COLO668 (cell line): Measurements from ENCODE around the gene SDK1.
A peak's percentile ranks its signal among the peaks of the same experiment; 100 is the strongest.
"Not testable (repeated sequence)": the region's sequence is repeated elsewhere in the genome, so short reads cannot be mapped to it uniquely, and the experiment has no call there.

Experiments
- DNase-seq: peaks from one replicate; lab custom pipeline; 2025; ENCODE audit not compliant: unreplicated experiment; lab: John Stamatoyannopoulos, UW

The SDK1 gene

GRCh38 chr7:3942816-3943745 lies 642.0 kb downstream of the SDK1 start:
- DNase-seq, result peak; percentile 39

GRCh38 chr7:3943779-3944520 lies 642.9 kb downstream of the SDK1 start:
- DNase-seq, result peak; percentile 36

DNA sequence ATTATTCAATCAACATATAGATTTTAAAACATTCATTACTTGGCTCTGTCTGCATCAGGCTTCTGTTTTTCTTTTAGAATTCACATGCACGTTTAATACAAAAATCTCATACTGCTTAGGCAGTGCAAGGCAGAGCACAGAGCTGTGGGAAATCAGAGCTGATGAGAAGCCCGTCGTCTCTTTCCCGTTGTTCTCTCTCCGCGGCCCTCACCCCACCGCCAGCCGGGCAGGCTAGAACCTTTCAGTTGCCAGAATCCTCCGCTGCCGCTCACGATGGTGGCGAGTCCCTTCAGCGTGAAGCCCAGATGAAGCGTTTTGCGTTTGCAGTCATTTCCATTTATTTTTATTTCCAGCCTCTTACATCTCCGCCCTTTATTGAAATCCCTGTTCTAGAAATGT lies 648.2 kb downstream of the SDK1 start:
- DNase-seq, result no peak

DNA sequence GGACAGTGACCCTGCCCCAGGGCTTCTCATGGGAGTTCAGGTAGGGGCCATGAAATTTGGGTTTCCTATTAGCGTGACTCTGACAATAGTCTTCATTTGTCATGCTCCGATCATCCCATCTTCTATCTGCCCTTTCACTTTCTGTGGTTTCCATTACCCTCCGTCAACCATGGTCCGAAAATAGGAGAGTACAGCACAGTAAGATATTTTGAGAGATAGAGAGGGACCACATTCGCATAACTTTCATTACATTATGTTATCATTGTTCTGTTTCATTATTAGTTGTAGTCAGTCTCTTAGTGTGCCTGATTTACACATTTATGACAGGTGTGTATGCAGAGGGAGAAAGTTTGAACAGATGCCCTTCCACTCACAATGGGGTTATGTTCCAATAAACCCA lies 649.2 kb downstream of the SDK1 start:
- no peak for DNase-seq

- DNase-seq, result no peak
Observed at GRCh38 chr7:3951316-3952055, 650.4 kb downstream of the SDK1 start.

DNA sequence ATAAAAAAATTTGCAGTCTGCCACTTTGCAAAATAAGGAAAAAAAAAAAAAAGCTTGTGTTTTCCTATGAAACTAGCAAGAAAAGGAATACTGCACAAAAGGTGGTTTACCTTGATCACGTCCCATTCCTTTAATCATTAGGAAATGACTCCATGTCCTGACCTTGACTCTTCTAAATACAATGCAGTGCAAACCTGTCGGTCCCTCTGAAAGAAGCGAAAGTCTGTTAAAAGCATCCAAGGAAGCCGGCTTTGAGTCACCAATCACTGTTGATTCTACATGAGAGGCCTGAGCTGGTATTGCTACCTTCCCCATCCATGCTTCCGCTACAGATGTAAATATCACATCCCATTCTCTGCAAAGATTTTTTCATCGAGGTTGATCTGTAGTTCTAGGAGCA lies 652.1 kb downstream of the SDK1 start:
- no peak for DNase-seq

- DNase-seq, result no peak
Observed at GRCh38 chr7:3953946-3954345, 652.9 kb downstream of the SDK1 start.

- DNase-seq, result peak; percentile 30
Observed at GRCh38 chr7:3955026-3955425, 654.0 kb downstream of the SDK1 start.

- peak; percentile 76 for DNase-seq
Observed at GRCh38 chr7:3955751-3956696, 655.0 kb downstream of the SDK1 start.

DNA sequence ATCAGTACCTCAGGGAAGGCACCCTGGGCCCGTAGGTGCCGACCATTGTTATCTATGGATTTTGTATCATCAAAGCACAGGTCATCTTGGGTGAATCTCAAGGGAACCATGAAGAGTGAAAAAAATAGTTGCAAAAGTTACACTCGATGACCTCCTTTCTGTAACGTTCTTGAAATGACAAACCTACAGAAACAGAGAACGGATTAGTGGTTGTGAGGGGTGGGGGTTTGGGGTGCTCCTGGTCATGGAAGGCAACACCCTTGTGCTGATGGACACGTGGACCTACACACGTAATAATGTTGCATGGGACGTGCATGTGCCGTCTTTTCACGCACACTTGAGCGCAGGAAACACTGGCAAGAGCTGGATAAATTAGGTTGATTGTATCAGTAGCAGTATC lies 655.9 kb downstream of the SDK1 start:
- DNase-seq, result no peak

- no peak for DNase-seq
Observed at GRCh38 chr7:3957472-3958108, 656.5 kb downstream of the SDK1 start.

DNA sequence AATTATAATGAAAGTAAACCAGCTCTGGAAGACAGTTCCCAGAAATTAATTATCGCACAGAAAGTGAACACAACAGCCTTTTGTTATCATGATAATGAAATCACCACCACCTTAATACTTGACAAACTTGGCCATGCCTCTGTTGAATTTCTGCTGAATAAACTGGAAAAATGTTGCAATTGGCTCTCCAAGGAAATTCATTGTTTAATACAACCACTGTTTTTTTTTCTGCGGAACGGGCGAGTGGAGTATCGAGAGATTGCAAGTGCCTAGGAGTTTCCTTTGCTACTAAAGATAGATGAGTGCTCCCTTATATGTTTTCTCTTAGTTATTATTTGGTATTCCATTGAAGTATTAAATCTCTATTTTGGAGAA lies 657.0 kb downstream of the SDK1 start:
- no peak for DNase-seq

DNA sequence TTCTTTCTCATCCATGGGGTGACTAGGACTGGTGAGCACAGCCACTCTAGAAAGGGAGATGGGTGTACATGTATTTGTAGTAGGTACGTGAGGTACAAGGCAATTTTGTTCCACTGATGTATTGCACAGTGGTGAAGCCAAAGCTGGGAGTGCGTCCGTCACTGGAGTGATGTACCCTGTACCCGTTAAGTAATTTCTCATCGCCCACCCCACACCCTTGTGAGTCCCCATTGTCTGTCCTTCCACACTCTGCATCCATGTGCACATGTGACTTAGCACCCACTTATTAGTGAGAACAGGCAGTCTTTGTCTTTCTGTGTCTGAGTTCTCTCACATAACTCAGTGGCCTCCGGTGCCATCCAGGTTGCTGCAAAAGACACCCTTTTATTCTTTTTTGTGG lies 658.3 kb downstream of the SDK1 start:
- no peak for DNase-seq

DNA sequence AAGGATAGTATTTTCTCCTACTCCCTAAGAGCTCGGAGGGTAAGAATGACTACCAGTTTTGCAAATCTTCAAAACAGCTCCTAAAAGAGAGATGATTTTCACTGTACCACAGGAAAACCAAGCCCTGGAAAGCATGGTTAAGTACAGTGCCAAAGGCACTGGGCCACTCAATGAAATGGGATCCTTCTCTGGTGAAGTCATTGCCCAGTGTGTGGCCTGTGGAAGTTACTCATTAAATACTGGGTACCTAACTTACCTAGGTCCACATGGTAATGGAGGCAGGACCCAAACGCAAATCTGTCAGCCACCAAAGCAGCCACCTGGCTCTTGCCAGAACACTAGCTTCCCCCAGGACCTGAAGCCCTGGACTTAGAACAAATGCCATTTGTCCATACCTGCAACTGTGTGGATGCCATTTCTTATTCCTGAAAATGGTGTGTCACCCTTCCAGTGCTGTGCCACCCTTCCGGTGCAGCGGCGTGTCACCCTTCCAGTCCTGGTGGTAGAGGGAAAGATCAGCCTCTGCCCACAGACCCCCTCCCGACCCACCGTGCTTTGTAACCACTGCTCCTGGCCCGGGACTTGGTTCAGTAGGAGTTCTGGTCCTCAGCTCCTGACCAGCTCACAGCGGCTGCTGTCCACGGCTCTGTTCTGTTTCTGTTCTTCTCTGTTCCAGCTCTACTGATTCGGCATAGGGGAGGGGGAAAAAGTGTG lies 659.2 kb downstream of the SDK1 start:
- no peak for DNase-seq

DNA sequence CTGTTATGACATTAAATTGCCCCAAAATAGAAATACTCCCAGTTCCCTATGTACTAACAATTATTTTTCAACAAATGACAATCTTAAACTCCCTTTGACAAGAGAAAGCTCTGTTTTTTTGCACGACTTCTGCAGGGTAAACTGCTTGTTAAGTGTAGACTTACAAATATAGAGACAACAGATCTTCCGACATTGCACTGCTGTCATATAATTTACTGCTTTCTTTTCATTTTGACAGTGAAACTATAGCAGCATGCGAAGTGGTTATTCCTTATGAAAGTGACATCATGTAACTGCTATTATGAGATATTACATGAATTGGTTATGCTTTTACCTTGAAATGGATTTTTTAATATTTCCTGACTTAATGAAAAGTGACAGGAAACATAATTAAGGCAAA lies 659.9 kb downstream of the SDK1 start:
- no peak for DNase-seq

GRCh38 chr7:3961857-3962503 lies 660.9 kb downstream of the SDK1 start:
- DNase-seq, result no peak

- not testable (repeated sequence) for DNase-seq
Observed at GRCh38 chr7:3963768-3964167, 662.7 kb downstream of the SDK1 start.

GRCh38 chr7:3964980-3965606 lies 664.0 kb downstream of the SDK1 start:
- DNase-seq, result no peak
